ENCODE data around the gene ETS1.

The ETS1 gene

DNA sequence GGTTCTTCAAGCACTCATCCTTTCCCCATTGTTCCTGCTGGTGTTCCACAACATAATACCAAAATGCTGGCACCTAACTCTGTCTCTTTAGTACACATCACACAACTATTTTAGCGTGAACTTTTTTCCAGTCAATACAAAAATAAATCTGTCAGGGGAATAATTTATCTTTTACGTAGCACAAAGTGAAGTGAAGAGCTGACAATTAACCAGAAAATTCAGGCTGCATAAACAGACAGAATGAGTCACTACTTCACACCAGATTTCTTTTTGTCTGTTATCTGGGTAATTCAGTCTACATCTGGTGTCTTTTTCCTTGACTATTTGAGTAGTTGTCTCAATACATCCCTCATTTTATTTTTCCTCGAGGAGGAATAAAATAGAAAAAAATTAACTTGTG is 7.9 kb upstream of the ETS1 start:
- H3K9me3 ChIP-seq (ENCODE audit: low read depth, low read length), result no peaks in the 10 kb centered on the region

DNA sequence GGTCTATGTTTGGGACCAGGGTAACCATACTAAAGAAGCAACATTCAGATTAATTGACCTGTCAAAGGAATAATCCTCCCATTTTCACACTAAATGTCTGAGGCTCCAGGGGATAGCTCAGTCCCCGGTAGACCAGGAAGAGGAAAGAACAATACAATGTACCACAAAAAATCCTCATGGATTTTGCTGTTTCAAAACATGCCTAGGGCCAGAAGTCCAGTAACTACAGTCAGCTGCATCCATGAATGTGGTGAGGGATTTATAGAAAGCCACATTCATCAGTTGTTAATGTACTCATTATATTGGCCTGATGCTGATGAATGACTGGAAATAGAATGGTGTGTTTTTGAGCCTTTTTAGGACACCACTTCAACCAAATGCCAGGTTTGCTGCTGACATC is 6.9 kb upstream of the ETS1 start:
- Histone ChIP-seq H3K9ac (ENCODE audit: insufficient read length) (no peak overlapping the region), H3K9me3 (ENCODE audit: low read depth, low read length) (no peaks in the 10 kb centered on the region), H3K36me3 (ENCODE audit: insufficient read depth, low read length) (no peaks in the 10 kb centered on the region), H3K4me3 (no peak overlapping the region), H3K27ac (no peak overlapping the region)
- DNase-seq (ENCODE audit: low read depth, low spot score), result no peak
- TF ChIP-seq EZH2 (IDR thresholded peaks at IDR 0.05) (no peak), FOXP2 (optimal IDR thresholded peaks at IDR 0.05; ENCODE audit: control extremely low read depth, extremely low read length, insufficient read depth) (no peak), POLR2AphosphoS5 (IDR thresholded peaks at IDR 0.05; ENCODE audit: borderline replicate concordance, low read depth, low read length) (no peak)

More for the DNA sequence above, 7.9 kb upstream of the ETS1 start:
- no peak for TF ChIP-seq FOXP2 (optimal IDR thresholded peaks at IDR 0.05; ENCODE audit: control extremely low read depth, extremely low read length, insufficient read depth)
- no peak for TF ChIP-seq POLR2AphosphoS5 (IDR thresholded peaks at IDR 0.05; ENCODE audit: borderline replicate concordance, low read depth, low read length)
- TF ChIP-seq EZH2 (IDR thresholded peaks at IDR 0.05), result no peak
- no peaks in the 10 kb centered on the region for H3K36me3 ChIP-seq (ENCODE audit: insufficient read depth, low read length)
- no peak for DNase-seq (ENCODE audit: low read depth, low spot score)
- H3K9ac ChIP-seq (ENCODE audit: insufficient read length), result no peak overlapping the region
- no peak overlapping the region for H3K4me3 ChIP-seq
- no peak overlapping the region for H3K27ac ChIP-seq

DNA sequence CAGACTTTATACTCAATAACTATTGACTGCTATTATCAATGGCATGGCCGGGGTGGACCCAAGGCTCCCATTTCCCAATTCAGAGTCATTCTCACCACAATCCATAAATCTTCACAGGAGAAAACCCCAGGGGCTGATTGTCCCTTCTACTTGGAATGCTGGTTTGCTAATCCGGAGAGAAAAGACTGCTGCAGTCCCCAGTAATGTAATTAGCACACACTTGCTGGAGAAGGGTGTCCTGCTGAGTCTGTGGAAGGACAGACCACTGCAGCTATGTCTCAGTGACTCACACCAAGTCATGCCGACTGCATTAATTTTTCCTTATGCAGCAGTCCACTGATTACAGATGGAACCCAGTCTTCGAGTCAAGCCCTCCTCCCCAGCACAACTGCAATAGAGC is 5.9 kb upstream of the ETS1 start:
- Histone ChIP-seq H3K36me3 (ENCODE audit: insufficient read depth, low read length) (no peaks in the 10 kb centered on the region), H3K27ac (no peak overlapping the region), H3K9ac (ENCODE audit: insufficient read length) (no peak overlapping the region), H3K9me3 (ENCODE audit: low read depth, low read length) (no peaks in the 10 kb centered on the region), H3K4me3 (no peak overlapping the region)
- no peak for DNase-seq (ENCODE audit: low read depth, low spot score)
- TF ChIP-seq EZH2 (IDR thresholded peaks at IDR 0.05) (no peak), POLR2AphosphoS5 (IDR thresholded peaks at IDR 0.05; ENCODE audit: borderline replicate concordance, low read depth, low read length) (no peak), FOXP2 (optimal IDR thresholded peaks at IDR 0.05; ENCODE audit: control extremely low read depth, extremely low read length, insufficient read depth) (no peak)

DNA sequence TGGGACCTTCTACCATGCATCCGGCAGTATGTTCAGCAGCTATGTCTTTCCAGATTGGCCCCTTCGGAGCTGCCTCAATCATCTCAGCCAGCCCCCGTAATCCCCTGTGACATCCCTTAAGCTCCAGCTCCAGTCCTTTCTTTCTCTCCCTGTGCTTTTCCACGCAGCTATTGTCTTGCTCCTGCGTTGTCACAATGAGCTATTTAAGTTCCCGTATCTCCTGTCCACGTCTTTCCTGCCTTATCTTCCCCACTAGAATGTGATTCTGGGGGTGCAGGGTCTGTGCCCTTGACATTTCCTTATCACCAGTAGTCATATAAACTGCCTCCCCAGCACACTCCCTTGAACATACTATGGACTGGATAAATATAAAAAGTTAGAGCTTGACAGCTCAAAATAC is 5.1 kb upstream of the ETS1 start:
- H3K9ac ChIP-seq (ENCODE audit: insufficient read length), result no peak overlapping the region
- H3K9me3 ChIP-seq (ENCODE audit: low read depth, low read length), result no peaks in the 10 kb centered on the region
- no peak overlapping the region for H3K4me3 ChIP-seq
- no peak for TF ChIP-seq EZH2 (IDR thresholded peaks at IDR 0.05)
- TF ChIP-seq POLR2AphosphoS5 (IDR thresholded peaks at IDR 0.05; ENCODE audit: borderline replicate concordance, low read depth, low read length), result no peak
- no peak overlapping the region for H3K27ac ChIP-seq
- DNase-seq (ENCODE audit: low read depth, low spot score), result no peak
- H3K36me3 ChIP-seq (ENCODE audit: insufficient read depth, low read length), result no peaks in the 10 kb centered on the region

DNA sequence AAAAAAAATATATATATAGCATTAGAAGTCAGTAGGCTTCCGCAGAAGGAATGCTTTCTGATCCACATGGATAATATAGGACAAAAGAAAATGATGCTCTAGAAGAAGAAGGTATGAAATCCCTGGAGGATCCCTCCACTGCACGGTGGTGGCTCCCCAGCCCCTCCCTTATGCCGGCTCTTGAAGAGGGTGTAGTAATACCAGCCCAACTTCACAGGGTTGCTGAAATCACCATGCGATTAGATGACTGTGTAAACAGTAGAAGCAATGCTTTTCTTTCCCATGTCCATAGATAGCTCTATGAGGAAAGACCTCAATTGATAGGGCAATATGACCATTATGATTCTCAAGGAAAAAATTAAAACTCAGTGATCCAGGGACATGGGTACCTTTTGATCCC is 3.2 kb upstream of the ETS1 start:
- Histone ChIP-seq H3K9me3 (ENCODE audit: low read depth, low read length) (no peaks in the 10 kb centered on the region), H3K4me3 (no peak overlapping the region), H3K27ac (no peak overlapping the region), H3K36me3 (ENCODE audit: insufficient read depth, low read length) (no peaks in the 10 kb centered on the region), H3K9ac (ENCODE audit: insufficient read length) (no peak overlapping the region)
- no peak for DNase-seq (ENCODE audit: low read depth, low spot score)
- TF ChIP-seq POLR2AphosphoS5 (IDR thresholded peaks at IDR 0.05; ENCODE audit: borderline replicate concordance, low read depth, low read length), result no peak
- TF ChIP-seq FOXP2 (optimal IDR thresholded peaks at IDR 0.05; ENCODE audit: control extremely low read depth, extremely low read length, insufficient read depth), result no peak
- no peak for TF ChIP-seq EZH2 (IDR thresholded peaks at IDR 0.05)

DNA sequence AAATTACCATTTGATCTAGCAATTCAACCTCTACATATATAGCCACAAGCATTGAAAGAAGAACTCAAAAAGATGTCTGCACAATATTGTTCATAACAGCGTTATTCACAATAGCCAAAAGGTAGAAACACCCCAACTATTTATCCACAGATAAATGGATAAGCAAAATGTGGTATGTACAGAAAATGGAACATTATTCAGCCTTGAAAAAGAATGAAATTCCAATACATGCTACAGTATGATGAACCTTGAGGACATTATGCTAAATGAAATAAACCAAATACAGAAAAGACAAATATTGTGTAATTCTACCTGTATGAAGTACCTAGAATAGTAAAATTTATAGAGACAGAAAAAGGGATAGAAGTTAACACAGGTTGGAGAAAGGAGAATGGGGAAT is 2.6 kb upstream of the ETS1 start:
- TF ChIP-seq POLR2AphosphoS5 (IDR thresholded peaks at IDR 0.05; ENCODE audit: borderline replicate concordance, low read depth, low read length), result no peak
- no peak for TF ChIP-seq EZH2 (IDR thresholded peaks at IDR 0.05)
- TF ChIP-seq FOXP2 (optimal IDR thresholded peaks at IDR 0.05; ENCODE audit: control extremely low read depth, extremely low read length, insufficient read depth), result no peak
- DNase-seq (ENCODE audit: low read depth, low spot score), result no peak

DNA sequence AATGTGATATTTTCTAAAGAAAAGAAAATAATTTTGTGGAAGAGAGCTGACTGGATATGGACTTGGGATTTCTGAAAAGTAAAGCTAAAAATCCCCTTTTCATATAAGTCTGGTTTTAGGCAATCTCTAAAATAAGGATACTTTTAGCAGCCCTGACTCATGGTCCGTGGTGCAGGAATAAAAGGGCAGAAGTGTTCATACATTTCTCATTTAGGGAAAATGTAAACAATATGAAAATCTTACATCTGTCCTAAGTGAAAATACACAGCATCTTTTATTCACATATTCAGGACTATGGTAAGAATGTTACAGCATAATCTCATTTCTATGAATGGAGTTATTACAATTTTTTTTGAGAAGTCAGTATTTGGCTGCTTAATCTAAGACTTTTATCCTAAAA is 735 bp upstream of the ETS1 start:
- Histone ChIP-seq H3K9me3 (ENCODE audit: low read depth, low read length) (no peaks in the 10 kb centered on the region), H3K4me3 (no peak overlapping the region), H3K27ac (no peak overlapping the region), H3K36me3 (ENCODE audit: insufficient read depth, low read length) (no peaks in the 10 kb centered on the region), H3K9ac (ENCODE audit: insufficient read length) (no peak overlapping the region)
- TF ChIP-seq POLR2AphosphoS5 (IDR thresholded peaks at IDR 0.05; ENCODE audit: borderline replicate concordance, low read depth, low read length) (no peak), FOXP2 (optimal IDR thresholded peaks at IDR 0.05; ENCODE audit: control extremely low read depth, extremely low read length, insufficient read depth) (no peak), EZH2 (IDR thresholded peaks at IDR 0.05) (no peak)
- no peak for DNase-seq (ENCODE audit: low read depth, low spot score)

More for the DNA sequence above, 2.6 kb upstream of the ETS1 start:
- no peak overlapping the region for H3K4me3 ChIP-seq
- H3K9me3 ChIP-seq (ENCODE audit: low read depth, low read length), result no peaks in the 10 kb centered on the region
- H3K9ac ChIP-seq (ENCODE audit: insufficient read length), result no peak overlapping the region
- H3K36me3 ChIP-seq (ENCODE audit: insufficient read depth, low read length), result no peaks in the 10 kb centered on the region
- no peak overlapping the region for H3K27ac ChIP-seq

DNA sequence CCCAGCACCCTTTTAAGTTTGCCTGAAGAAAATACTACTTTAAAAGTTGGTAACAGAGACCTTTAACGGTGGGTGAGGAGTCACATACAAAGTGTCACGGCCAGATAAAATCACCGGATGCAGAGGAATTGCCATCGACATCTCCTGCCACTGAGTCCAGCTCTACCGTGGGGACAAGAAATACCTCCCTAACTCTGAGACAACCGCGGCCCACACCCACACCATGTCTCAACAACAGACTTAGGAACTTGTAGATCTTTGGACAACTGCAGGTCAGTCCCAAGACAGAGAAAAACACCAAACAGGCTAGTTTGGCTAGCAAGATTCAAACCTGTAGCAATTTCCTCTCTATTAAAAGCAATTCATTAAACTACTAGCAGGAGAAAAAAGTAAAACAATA is 669 bp downstream of the ETS1 start:
- no peaks in the 10 kb centered on the region for H3K36me3 ChIP-seq (ENCODE audit: insufficient read depth, low read length)
- DNase-seq (ENCODE audit: low read depth, low spot score), result no peak
- H3K9me3 ChIP-seq (ENCODE audit: low read depth, low read length), result no peaks in the 10 kb centered on the region
- H3K9ac ChIP-seq (ENCODE audit: insufficient read length), result peak overlapping the region; percentile 51
- TF ChIP-seq FOXP2 (optimal IDR thresholded peaks at IDR 0.05; ENCODE audit: control extremely low read depth, extremely low read length, insufficient read depth) (no peak), EZH2 (IDR thresholded peaks at IDR 0.05) (no peak), POLR2AphosphoS5 (IDR thresholded peaks at IDR 0.05; ENCODE audit: borderline replicate concordance, low read depth, low read length) (no peak)
- H3K27ac ChIP-seq, result no peak overlapping the region
- H3K4me3 ChIP-seq, result peak overlapping the region; percentile 63

DNA sequence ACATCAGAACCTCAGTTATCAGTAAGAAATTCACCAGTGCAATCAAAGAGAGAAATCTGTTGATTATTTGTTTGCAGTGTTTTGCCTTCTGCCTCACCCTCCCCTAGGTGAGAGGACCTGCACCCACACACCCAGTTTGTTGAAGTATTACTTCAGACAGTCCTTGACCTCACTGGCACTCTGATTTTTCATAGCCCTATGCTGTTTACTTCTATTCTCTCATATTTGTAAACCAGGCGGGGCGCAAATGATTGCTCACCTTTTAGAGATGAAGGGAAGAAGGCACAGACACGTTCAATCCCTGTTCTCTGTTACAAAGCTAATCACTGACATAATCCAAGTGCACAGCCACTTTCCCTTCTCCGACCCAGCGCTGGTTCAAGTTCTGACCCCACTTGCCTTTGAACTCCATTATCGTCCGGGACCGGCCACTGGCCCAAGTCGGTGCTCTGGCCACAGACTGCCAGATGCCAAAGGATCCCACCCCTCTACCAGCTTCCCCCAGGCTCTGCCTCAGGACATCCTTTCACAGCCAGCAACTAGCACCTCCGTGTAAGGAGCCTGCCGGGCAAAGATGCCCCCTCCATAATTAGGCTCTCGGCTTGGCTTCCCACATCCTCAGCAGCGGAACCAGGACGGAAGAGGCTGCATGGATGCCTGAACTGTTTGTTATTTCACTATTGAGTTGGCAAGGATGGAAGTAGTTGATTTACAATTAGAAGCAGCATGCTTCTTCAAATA is 1.7 kb downstream of the ETS1 start:
- no peak overlapping the region for H3K9ac ChIP-seq (ENCODE audit: insufficient read length)
- no peaks in the 10 kb centered on the region for H3K36me3 ChIP-seq (ENCODE audit: insufficient read depth, low read length)
- H3K27ac ChIP-seq, result peak overlapping the region; percentile 69; the same call in 1 of the 2 replicates
- peak overlapping the region; percentile 63 for H3K4me3 ChIP-seq
- H3K9me3 ChIP-seq (ENCODE audit: low read depth, low read length), result no peaks in the 10 kb centered on the region
- DNase-seq (ENCODE audit: low read depth, low spot score), result no peak
- TF ChIP-seq EZH2 (IDR thresholded peaks at IDR 0.05) (no peak), FOXP2 (optimal IDR thresholded peaks at IDR 0.05; ENCODE audit: control extremely low read depth, extremely low read length, insufficient read depth) (no peak), POLR2AphosphoS5 (IDR thresholded peaks at IDR 0.05; ENCODE audit: borderline replicate concordance, low read depth, low read length) (no peak)

Measured in SK-N-MC (cell line).